Esophagus muscularis mucosa (tissue), 4 donors: ENCODE results near the gene ABCC9. TPM values are rescaled to one million over a fixed set of nuclear protein-coding genes. Genes with fewer than 3 reads are reported as not detected.

ENCODE experiments used
- DNase-seq: peaks from one replicate; pipeline ENCODE4 v3.0.0-alpha.2; 2017; ENCODE audit errors: extremely low spot score
- H3K27ac ChIP-seq, 4 donors: fragments of 200-600 bp; sonication (generic); replicated peaks in 1 of 4; 1 replicate in 3 of 4; 2 replicates in 1 of 4; pipeline ENCODE4 v1.5.1; 2016 to 2019; ENCODE audit warnings: mild to moderate bottlenecking in 1 of 4
- H3K27me3 ChIP-seq, 4 donors: fragments of 200-600 bp; sonication (generic); one replicate each; pipeline versions ENCODE4 v1.5.1 to v1.6.0; 2016 to 2019
- H3K36me3 ChIP-seq, 4 donors: fragments of 200-600 bp; sonication (generic); one replicate each; pipeline ENCODE4 v1.5.1; 2016 to 2019
- H3K4me1 ChIP-seq, 4 donors: fragments of 200-600 bp; sonication (generic); one replicate each; pipeline ENCODE4 v1.5.1; 2016 to 2019
- H3K4me3 ChIP-seq, 4 donors: fragments of 200-600 bp; sonication (generic); 1 replicate in 2 of 4; 2 replicates in 2 of 4; pipeline ENCODE4 v1.5.1; 2016 to 2019; ENCODE audit warnings: mild to moderate bottlenecking in 4 of 4, moderate library complexity in 1 of 4
- H3K9me3 ChIP-seq, 4 donors: fragments of 200-600 bp; sonication (generic); 1 replicate in 3 of 4; 2 replicates in 1 of 4; pipeline ENCODE4 v1.5.1; 2016 to 2019
- CTCF ChIP-seq, 3 experiments: fragments of 200-600 bp in 2 of 3; fragments of 450-650 bp in 1 of 3; sonication (generic) in 2 of 3; IDR thresholded peaks; one replicate each; pipeline ENCODE4 v1.5.1; 2017 to 2019; ENCODE audit warnings: antibody characterized with exemption in 3 of 3, mild to moderate bottlenecking in 2 of 3, moderate library complexity in 1 of 3
- EP300 ChIP-seq: sonication (generic); formaldehyde crosslinking; IDR thresholded peaks from one replicate; pipeline ENCODE4 v1.6.1; 2017; ENCODE audit warnings: antibody characterized with exemption
- POLR2A ChIP-seq: fragments of 450-650 bp; IDR thresholded peaks from one replicate; pipeline ENCODE4 v1.6.1; 2017; ENCODE audit warnings: antibody characterized with exemption, moderate library complexity, mild to moderate bottlenecking, low read depth
- POLR2AphosphoS5 ChIP-seq, 2 donors: sonication (generic); formaldehyde crosslinking; IDR thresholded peaks; one replicate each; pipeline ENCODE4 v1.6.1; 2017; ENCODE audit warnings: antibody characterized with exemption in 2 of 2
- WGBS: methylation state at CpG from one replicate; pipeline ENCODE4 v1.1.5; 2018; 5-methylcytosine and 5-hydroxymethylcytosine counted together
- intact Hi-C: fragments of 100-400 bp; cut with DNase I; formaldehyde crosslinking; loops from one replicate; pipeline ENCODE4 v1.15.1; 2023
- total RNA-seq, 4 donors: library from RNA; depleted of rRNA; stranded (reverse); fragments of >200 nt; gene quantifications; one replicate each; pipeline versions ENCODE4 v1.1.0 to v1.2.1, GENCODE V29; 2016

The ABCC9 gene
- total RNA-seq, 4 donors from 2014 or later: 44.1 to 58.6 (median 50.9) TPM

- TF ChIP-seq EP300 (no peak), CTCF (IDR thresholded peaks at IDR 0.05) (no peak), POLR2A (no peak), POLR2AphosphoS5 (IDR thresholded peaks at IDR 0.05) (no peak)
- no peak overlapping the region for H3K4me3 ChIP-seq
- peaks cover 0 to 11% (median 4%) of the 10 kb centered on the region in 4 donors for H3K36me3 ChIP-seq
- intact Hi-C loops: no loop called here
- no peaks in the 10 kb centered on the region for H3K27me3 ChIP-seq
- no peak for DNase-seq
- H3K9me3 ChIP-seq: no peaks in the 10 kb centered on the region
- no peak overlapping the region for H3K27ac ChIP-seq
- H3K4me1 ChIP-seq: peaks cover 15 to 30% (median 18%) of the 10 kb centered on the region in 4 donors
These were observed 121.5 kb downstream of the ABCC9 start for GRCh38 chr12:21819678-21820077.

- Histone ChIP-seq H3K4me3 (no peak overlapping the region), H3K9me3 (no peaks in the 10 kb centered on the region), H3K27ac (no peak overlapping the region), H3K36me3 (peaks cover 0 to 15% (median 4%) of the 10 kb centered on the region in 4 donors), H3K4me1 (peaks cover 16 to 30% (median 19%) of the 10 kb centered on the region in 4 donors), H3K27me3 (no peaks in the 10 kb centered on the region)
- 25% methylated on average over 2 of the region's 2 CpGs for WGBS
- no peak for TF ChIP-seq EP300
- TF ChIP-seq POLR2A: no peak
- no peak for TF ChIP-seq CTCF (IDR thresholded peaks at IDR 0.05)
- no peak for TF ChIP-seq POLR2AphosphoS5 (IDR thresholded peaks at IDR 0.05)
- intact Hi-C loops: no loop called here
- no peak for DNase-seq
These were observed 122.0 kb downstream of the ABCC9 start for GRCh38 chr12:21819236-21819635.

- no peaks in the 10 kb centered on the region for H3K9me3 ChIP-seq
- no peaks in the 10 kb centered on the region for H3K27me3 ChIP-seq
- H3K4me1 ChIP-seq: peaks cover 16 to 30% (median 21%) of the 10 kb centered on the region in 4 donors
- H3K27ac ChIP-seq: no peak overlapping the region
- 38% methylated on average over 2 of the region's 2 CpGs for WGBS
- intact Hi-C loops: no loop called here
- no peak for DNase-seq
- H3K4me3 ChIP-seq: no peak overlapping the region
- TF ChIP-seq POLR2A (no peak), POLR2AphosphoS5 (IDR thresholded peaks at IDR 0.05) (no peak), EP300 (no peak), CTCF (IDR thresholded peaks at IDR 0.05) (no peak)
- peaks cover 0 to 16% (median 4%) of the 10 kb centered on the region in 4 donors for H3K36me3 ChIP-seq
These were observed 122.6 kb downstream of the ABCC9 start for GRCh38 chr12:21818627-21819026.

GRCh38 chr12:21815306-21816062 is 125.7 kb downstream of the ABCC9 start:
- no peaks in the 10 kb centered on the region for H3K9me3 ChIP-seq
- H3K4me3 ChIP-seq: no peak overlapping the region
- peaks cover 15 to 21% (median 17%) of the 10 kb centered on the region in 4 donors for H3K4me1 ChIP-seq
- intact Hi-C loops: no loop called here
- TF ChIP-seq CTCF (IDR thresholded peaks at IDR 0.05): no peak
- H3K27ac ChIP-seq: no peak overlapping the region
- 61% methylated on average over 1 of the region's 1 CpG for WGBS
- no peaks in the 10 kb centered on the region for H3K27me3 ChIP-seq
- DNase-seq: no peak
- H3K36me3 ChIP-seq: peaks cover 0 to 32% (median 6%) of the 10 kb centered on the region in 4 donors

- Histone ChIP-seq H3K4me3 (no peak overlapping the region), H3K9me3 (no peaks in the 10 kb centered on the region), H3K4me1 (peaks cover 8 to 14% (median 13%) of the 10 kb centered on the region in 4 donors), H3K27ac (no peak overlapping the region), H3K36me3 (peaks cover 0 to 33% (median 9%) of the 10 kb centered on the region in 4 donors), H3K27me3 (no peaks in the 10 kb centered on the region)
- DNase-seq: no peak
- intact Hi-C loops: no loop called here
- 89% methylated on average over 3 of the region's 3 CpGs for WGBS
- TF ChIP-seq POLR2A: no peak
- no peak for TF ChIP-seq EP300
- TF ChIP-seq POLR2AphosphoS5 (IDR thresholded peaks at IDR 0.05): no peak
- no peak for TF ChIP-seq CTCF (IDR thresholded peaks at IDR 0.05)
These were observed 126.4 kb downstream of the ABCC9 start for GRCh38 chr12:21814814-21815213.
